PC-3 (cell line): ENCODE measurements around the gene FILIP1L.

Experiments used
- CTCF ChIP-seq: fragments of 300-600 bp; sonication (generic); conservative IDR thresholded peaks from 2 replicates; pipeline ENCODE4 v1.5.1; 2017; ENCODE audit warnings: antibody characterized with exemption, low read depth, mild to moderate bottlenecking, low read length
- EZH2 ChIP-seq: fragments of 300-600 bp; sonication (generic); IDR thresholded peaks from one replicate; pipeline ENCODE4 v1.6.1; 2017; ENCODE audit warnings: antibody characterized with exemption, mild to moderate bottlenecking, low read length; ENCODE audit not compliant: unreplicated experiment
- EZH2phosphoT487 ChIP-seq: fragments of 300-600 bp; sonication (generic); IDR thresholded peaks from 2 replicates; pipeline ENCODE4 v1.6.1; 2018; ENCODE audit warnings: mild to moderate bottlenecking, antibody characterized with exemption, low read length, borderline replicate concordance

- no peak for TF ChIP-seq CTCF
- no peak for TF ChIP-seq EZH2
- TF ChIP-seq EZH2phosphoT487, result no peak
These were observed 251.3 kb downstream of the FILIP1L start for GRCh38 chr3:99863002-99863401.
